Fibroblast of peridontal ligament (primary cell): ENCODE data around the gene PARVG.

Source experiments
- DNase-seq: peaks from one replicate; pipeline ENCODE4 v3.0.0-alpha.2; 2010; ENCODE audit errors: extremely low read depth

PARVG gene

GRCh38 chr22:44179989-44180705, 578 bp upstream of the PARVG start:
- DNase-seq: no peak

DNA sequence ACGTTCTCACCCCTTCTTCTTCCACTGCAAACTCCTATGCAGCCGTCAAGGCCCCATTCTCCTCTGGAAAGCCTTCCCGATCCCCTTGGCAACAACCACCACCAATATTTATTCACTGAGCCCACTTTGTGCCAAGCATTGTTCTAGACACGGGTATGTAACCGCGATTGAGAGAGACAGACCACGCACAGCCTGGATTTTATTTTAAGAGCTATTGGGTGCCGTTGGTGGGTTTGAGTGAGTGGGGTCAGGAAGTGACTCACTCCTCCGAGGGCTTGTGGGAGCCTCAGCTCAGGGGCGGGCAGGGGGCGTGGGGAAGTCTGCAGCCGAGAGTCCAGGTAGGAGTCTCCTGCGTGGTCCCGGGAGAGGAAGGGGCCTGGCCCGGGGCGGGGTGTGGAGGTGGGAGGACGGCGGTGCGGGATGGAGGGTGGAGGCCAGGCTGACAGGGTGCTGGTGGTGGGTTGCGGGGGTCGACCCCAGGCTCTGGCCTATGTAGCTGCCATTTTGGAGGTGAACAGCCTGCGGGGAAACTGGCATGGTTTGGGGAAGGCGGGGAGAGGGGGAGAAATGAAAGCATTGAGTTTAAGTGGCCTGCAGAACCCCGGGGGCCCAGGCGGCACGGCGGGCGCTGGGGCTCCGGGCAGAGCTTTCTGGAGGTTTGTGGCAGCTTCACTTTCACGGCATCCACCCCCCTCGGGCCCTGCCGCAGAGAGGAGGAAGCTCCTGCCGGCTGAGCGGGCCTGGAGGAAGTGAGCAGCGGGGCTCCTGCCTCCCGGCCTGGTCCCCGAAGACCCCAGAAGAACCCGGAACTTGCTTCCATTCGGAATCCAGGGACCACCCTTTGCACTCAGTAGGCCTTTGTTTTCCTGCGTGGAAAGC, 547 bp downstream of the PARVG start:
- no peak for DNase-seq

DNA sequence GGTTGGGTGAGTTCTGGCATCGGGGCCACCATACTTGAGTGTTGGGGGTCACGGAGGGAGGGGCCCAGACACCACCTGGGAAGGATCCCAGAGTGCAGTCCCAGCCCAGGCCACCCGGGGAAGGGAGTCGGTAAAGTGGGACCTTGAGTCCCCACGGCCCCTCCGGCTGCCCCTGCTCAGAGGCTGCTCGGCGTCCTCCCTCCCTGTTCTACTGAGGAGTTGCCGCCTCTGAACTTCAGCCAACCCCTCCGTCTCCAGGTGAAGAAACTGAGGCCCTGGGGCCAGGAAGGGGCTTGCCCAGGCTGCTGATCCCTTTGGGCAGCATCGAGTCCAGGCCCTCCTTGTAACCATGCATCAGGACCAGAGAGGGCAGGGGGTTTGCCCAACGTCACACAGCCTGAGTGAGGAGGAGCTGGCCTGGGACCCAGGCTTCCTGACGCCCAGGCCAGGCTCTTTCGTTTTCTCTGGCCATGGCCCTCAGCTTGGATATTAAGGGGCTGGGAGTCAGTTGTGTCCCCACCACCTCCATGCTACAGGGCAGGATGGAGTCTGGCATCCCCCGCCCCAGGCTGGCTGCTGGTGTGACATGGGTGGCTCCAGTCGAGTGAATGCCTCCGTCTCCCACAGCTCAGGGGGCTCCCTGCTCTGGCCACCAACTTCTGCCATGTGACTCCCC, 1.3 kb downstream of the PARVG start:
- no peak for DNase-seq

DNA sequence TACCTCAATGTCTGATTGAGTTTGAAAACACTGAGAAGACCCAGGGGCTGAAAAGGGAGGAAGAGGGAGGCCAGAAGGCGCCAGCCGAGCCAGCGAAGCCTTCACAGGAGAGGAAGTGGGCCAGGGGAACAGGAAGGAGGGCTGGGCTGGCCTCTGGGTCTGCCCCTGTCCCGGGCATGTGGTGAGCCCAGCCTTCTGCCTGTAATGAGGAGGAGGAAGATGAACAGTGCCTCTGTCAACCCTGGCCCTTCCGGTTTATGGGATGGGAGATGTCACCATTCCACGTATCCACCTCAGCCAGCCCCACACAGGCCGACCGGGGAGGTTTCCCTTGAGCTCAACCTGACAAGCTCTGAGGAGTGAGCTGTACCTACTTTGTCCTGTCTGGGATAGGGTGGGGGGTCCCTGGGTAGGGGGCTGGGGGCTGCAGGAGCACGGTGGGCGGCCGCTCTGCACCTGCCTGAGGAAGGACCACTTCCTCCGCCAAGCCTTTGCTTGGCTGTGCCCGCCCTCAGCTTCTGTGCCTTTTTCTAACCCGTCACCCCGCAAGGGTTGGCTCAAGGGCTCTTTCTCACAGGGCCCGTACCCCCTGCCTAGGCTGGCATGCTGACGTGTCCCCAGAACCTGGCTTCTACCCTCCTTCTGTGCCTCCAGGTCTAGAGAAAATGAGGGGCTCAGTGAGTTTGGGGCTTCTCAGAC, 2.0 kb downstream of the PARVG start:
- DNase-seq: no peak

DNA sequence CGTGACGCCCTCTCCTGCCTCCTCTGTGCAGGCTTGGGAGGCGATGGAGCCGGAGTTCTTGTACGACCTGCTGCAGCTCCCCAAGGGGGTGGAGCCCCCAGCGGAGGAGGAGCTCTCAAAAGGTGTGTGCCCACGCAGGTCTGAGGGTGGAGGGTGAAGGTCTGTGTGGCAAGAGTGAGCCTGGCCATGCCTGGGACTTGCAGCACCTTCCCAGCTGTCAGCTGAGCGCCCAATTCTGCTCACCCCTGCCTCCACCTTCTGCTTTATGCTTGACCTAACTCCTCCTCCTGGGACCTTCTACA, 2.5 kb downstream of the PARVG start:
- no peak for DNase-seq

DNA sequence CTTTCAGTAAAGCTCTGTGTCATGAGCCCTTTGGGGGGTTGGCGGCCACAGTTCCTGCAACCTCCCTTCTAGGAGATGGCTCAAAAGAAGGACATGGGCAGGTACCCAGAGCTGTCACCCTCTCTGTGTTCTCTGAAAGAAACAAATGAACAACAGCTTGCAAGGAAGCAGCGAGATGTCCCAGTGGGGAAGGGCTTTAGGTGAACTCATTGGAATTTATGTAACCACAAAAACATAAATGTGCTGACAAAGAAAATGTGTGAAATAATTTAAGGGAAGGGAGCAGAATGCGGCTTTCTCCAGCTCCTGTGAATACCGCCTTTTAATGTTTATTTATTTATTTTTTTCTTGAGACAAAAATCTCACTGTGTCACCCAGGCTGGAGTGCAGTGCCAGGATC, 3.3 kb downstream of the PARVG start:
- DNase-seq: no peak

DNA sequence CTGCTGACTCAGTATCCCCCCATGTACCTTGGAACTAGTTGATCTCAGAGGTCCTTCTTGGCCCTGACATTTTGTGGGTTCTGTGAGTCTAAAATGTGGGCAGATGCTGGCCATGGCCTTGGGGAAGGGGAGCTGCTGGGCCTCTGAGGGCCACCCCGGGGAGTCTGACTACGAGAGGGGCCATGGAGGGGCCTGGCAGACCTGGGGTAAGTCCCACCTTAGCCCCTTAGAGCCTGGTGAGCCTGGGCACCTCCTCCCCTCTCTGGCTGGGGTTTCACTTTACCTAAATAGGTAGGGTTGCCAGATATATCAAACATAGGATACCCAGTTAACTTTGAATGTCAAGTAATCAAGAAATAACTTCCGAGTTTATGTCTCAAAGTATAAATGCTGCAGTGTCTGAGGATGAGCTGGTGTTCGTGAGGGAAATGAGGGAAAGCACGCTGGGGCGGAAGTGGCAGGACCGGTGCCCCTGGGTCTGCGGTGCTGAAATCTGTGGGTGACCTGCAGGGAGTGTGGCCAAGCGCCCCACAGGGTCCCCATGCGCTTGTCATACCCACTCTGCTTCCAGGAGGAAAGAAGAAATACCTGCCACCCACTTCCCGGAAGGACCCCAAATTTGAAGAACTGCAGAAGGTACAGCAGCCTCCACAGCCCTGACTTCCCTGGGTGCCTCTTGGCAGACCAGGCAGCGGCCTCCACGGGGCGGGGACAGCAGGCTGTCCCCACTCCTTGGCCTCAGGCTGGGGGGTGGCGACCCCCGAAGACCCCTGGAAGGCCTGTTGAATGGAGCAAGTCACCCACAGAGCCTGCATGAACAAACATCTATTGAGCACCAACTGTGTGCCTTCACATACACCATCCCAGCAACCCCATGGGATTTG, 4.8 kb downstream of the PARVG start:
- no peak for DNase-seq

DNA sequence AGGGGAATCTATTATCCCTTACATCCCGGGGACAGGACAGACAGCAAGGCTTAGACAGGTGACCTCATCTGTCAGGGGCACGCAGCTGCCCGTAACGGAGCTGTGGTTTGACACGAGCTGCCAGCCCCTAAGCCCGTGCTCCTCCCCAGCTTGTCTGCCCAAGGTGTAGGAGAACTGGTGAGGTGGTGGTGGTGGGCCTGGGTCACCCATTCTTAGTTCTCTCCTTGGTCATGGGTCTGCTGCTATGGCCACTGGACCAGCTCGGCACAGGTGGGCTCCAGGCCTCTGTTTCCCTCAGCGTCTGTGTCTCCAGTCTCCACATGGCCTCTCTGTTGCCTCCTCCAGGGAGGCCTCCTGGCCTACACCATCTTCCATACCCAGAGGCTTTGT, 5.4 kb downstream of the PARVG start:
- DNase-seq: no peak

- DNase-seq: no peak
These were observed 6.0 kb downstream of the PARVG start for GRCh38 chr22:44186737-44187136.

DNA sequence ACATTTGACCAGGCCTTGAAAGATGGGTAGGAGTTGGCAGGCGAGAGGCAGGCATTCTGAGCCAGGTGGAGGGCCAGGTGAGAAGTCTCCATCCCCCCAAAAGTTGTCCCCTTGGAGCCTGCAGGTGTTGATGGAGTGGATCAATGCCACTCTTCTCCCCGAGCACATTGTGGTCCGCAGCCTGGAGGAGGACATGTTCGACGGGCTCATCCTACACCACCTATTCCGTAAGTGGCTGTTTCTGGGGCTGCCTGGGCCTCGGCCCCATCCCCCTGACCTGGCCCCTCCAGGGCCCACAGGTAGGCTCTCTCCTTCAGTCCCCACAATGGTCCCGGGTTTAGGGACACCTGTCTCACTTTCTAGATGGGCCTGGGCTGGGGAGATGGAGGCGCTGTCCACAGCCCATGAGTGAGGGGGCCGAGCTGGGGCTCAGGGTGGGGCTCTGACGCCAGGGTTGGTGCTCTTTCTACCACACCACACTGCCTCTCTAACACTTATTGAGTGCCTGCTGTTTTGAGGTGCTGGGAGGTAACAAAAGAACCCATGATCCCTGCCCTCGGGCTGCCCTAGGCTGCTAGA, 7.0 kb downstream of the PARVG start:
- no peak for DNase-seq

- DNase-seq: no peak
These were observed 7.6 kb downstream of the PARVG start for GRCh38 chr22:44188316-44188715.

DNA sequence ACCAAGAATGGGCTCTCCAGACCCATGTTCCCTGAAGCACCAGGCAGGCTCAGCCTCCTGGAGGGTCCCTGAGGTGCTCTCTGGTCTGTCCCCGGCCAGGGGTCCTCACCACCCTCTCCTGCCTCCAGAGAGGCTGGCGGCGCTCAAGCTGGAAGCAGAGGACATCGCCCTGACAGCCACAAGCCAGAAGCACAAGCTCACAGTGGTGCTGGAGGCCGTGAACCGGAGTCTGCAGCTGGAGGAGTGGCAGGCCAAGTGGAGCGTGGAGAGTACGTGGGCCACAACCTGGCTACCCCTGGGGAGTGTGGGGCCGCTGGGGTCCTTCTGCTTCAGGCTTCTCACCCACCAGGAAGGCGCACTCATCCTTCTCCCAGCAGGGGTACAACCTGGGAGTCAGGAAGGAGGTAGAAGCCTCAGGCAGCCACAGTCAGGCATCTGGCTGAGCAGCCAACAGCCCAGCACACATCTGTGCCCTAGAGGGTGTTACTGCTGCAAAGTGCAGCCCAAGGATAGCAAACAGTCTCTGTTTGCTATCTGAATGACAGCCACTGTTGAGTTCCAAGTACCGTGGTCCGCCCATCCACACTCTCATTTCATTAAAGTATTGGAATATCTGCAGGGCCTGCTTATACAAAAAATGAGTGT, 8.4 kb downstream of the PARVG start:
- DNase-seq: no peak

GRCh38 chr22:44190381-44190976, 9.8 kb downstream of the PARVG start:
- no peak for DNase-seq

- DNase-seq: peak; percentile 19
These were observed 10.3 kb downstream of the PARVG start for GRCh38 chr22:44191036-44191454.

- no peak for DNase-seq
These were observed 11.5 kb downstream of the PARVG start for GRCh38 chr22:44192098-44192815.

- DNase-seq: peak; percentile 2
These were observed 12.2 kb downstream of the PARVG start for GRCh38 chr22:44192816-44193534.

DNA sequence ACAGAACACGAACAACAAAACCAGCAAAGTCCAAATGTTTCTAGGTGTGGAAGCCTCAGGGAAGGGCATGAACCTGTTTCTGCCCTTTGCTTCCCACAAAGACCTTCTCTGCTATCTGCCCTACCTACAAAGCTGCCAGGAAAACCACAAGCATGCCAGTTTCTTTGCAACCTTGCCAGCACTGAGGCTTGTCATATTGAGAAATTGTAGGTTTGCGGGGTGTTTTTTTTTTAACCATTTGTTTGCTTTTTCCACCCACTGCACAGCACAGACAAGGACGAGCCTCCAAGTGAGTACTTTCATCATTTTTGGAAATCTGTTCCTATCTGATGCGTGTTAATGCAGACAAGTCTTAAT, 12.8 kb downstream of the PARVG start:
- DNase-seq: peak; percentile 2

- no peak for DNase-seq
These were observed 13.8 kb downstream of the PARVG start for GRCh38 chr22:44194569-44194968.
